GM18502 (cell line): ENCODE measurements around the gene CLDN9.
"Not testable (repeated sequence)": the region's sequence is repeated elsewhere in the genome, so short reads cannot be mapped to it uniquely, and the experiment has no call there.

Source experiments
- ATAC-seq: cut with Tn5 transposase; IDR thresholded peaks from one replicate; pipeline ENCODE4 v1.9.1; 2021; ENCODE audit warnings: mild to moderate bottlenecking; ENCODE audit not compliant: unreplicated experiment, poor library complexity

CLDN9 gene

GRCh38 chr16:3051494-3051893 lies 38.8 kb downstream of the CLDN9 start:
- no peak for ATAC-seq

GRCh38 chr16:3052571-3053329 lies 40.0 kb downstream of the CLDN9 start:
- not testable (repeated sequence) for ATAC-seq

- ATAC-seq: not testable (repeated sequence)
These were observed 40.6 kb downstream of the CLDN9 start for GRCh38 chr16:3053330-3053710.

GRCh38 chr16:3054965-3055733 lies 42.4 kb downstream of the CLDN9 start:
- ATAC-seq: no peak

GRCh38 chr16:3055734-3056115 lies 43.0 kb downstream of the CLDN9 start:
- ATAC-seq: not testable (repeated sequence)

- no peak for ATAC-seq
These were observed 43.8 kb downstream of the CLDN9 start for GRCh38 chr16:3056336-3057180.

GRCh38 chr16:3057181-3058138 lies 44.7 kb downstream of the CLDN9 start:
- ATAC-seq: no peak

GRCh38 chr16:3058139-3059030 lies 45.7 kb downstream of the CLDN9 start:
- peak; percentile 33 for ATAC-seq

GRCh38 chr16:3059041-3059722 lies 46.5 kb downstream of the CLDN9 start:
- peak; percentile 80 for ATAC-seq

GRCh38 chr16:3059723-3060242 lies 47.1 kb downstream of the CLDN9 start:
- no peak for ATAC-seq

- ATAC-seq: no peak
These were observed 47.8 kb downstream of the CLDN9 start for GRCh38 chr16:3060339-3061127.

GRCh38 chr16:3062553-3062952 lies 49.8 kb downstream of the CLDN9 start:
- no peak for ATAC-seq

- ATAC-seq: no peak
These were observed 51.1 kb downstream of the CLDN9 start for GRCh38 chr16:3063625-3064386.
